Measurements from ENCODE around the gene UFSP2. TPM values are rescaled to one million over a fixed set of nuclear protein-coding genes. Genes with fewer than 3 reads are reported as not detected.
A peak's percentile ranks its signal among the peaks of the same experiment; 100 is the strongest.

UFSP2 gene
- total RNA-seq, 1 donor from 2014 or later: 27.4 TPM

GRCh38 chr4:185378264-185378663, 47.5 kb downstream of the UFSP2 start:
- DNase-seq (ENCODE audit: low spot score): no peak
- Mint-ChIP-seq H3K27ac (ENCODE audit: unreplicated experiment) (peak overlapping the region; percentile 6), H3K4me1 (ENCODE audit: unreplicated experiment) (peaks cover 19% of the 10 kb centered on the region), H3K4me3 (ENCODE audit: unreplicated experiment) (no peak overlapping the region), H3K9me3 (ENCODE audit: unreplicated experiment) (peaks cover 6% of the 10 kb centered on the region), H3K27me3 (ENCODE audit: unreplicated experiment) (no peaks in the 10 kb centered on the region), H3K36me3 (ENCODE audit: low read depth, unreplicated experiment) (peaks cover 18% of the 10 kb centered on the region)
- TF ChIP-seq, protein P1, sequence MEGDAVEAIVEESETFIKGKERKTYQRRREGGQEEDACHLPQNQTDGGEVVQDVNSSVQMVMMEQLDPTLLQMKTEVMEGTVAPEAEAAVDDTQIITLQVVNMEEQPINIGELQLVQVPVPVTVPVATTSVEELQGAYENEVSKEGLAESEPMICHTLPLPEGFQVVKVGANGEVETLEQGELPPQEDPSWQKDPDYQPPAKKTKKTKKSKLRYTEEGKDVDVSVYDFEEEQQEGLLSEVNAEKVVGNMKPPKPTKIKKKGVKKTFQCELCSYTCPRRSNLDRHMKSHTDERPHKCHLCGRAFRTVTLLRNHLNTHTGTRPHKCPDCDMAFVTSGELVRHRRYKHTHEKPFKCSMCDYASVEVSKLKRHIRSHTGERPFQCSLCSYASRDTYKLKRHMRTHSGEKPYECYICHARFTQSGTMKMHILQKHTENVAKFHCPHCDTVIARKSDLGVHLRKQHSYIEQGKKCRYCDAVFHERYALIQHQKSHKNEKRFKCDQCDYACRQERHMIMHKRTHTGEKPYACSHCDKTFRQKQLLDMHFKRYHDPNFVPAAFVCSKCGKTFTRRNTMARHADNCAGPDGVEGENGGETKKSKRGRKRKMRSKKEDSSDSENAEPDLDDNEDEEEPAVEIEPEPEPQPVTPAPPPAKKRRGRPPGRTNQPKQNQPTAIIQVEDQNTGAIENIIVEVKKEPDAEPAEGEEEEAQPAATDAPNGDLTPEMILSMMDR (IDR thresholded peaks at IDR 0.05; ENCODE audit: unreplicated experiment): no peak

- peaks cover 16% of the 10 kb centered on the region for H3K36me3 Mint-ChIP-seq (ENCODE audit: low read depth, unreplicated experiment)
- H3K27me3 Mint-ChIP-seq (ENCODE audit: unreplicated experiment): no peaks in the 10 kb centered on the region
- TF ChIP-seq, protein P1 (IDR thresholded peaks at IDR 0.05; ENCODE audit: unreplicated experiment): no peak
- peaks cover 18% of the 10 kb centered on the region for H3K4me1 Mint-ChIP-seq (ENCODE audit: unreplicated experiment)
- H3K4me3 Mint-ChIP-seq (ENCODE audit: unreplicated experiment): no peak overlapping the region
- DNase-seq (ENCODE audit: low spot score): no peak
- H3K9me3 Mint-ChIP-seq (ENCODE audit: unreplicated experiment): no peaks in the 10 kb centered on the region
- H3K27ac Mint-ChIP-seq (ENCODE audit: unreplicated experiment): peak overlapping the region; percentile 58
These were observed 51.2 kb downstream of the UFSP2 start for GRCh38 chr4:185374573-185374972.

DNA sequence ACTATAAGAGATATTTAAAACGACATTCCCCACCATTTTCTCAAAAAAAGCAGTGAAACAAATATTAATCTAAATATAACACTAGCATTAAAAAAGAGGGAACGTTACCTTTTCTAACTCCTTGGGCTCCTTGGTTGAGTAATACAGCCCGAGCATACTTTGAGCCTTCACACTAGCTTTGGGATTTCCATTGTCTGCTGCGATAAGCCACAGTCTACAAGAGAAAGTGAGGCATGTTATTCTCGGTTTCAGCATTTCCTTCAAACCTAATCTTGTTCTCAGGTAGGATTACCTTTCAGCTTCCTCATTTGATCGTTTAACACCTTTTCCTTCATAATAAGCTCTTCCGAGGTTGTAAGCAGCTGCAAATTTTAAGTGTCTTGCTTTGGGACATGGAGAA, 51.7 kb downstream of the UFSP2 start:
- DNase-seq (ENCODE audit: low spot score): no peak
- peaks cover 16% of the 10 kb centered on the region for H3K36me3 Mint-ChIP-seq (ENCODE audit: low read depth, unreplicated experiment)
- no peaks in the 10 kb centered on the region for H3K27me3 Mint-ChIP-seq (ENCODE audit: unreplicated experiment)
- H3K4me1 Mint-ChIP-seq (ENCODE audit: unreplicated experiment): peaks cover 18% of the 10 kb centered on the region
- no peaks in the 10 kb centered on the region for H3K9me3 Mint-ChIP-seq (ENCODE audit: unreplicated experiment)
- TF ChIP-seq, protein P1 (IDR thresholded peaks at IDR 0.05; ENCODE audit: unreplicated experiment): no peak
- H3K4me3 Mint-ChIP-seq (ENCODE audit: unreplicated experiment): no peak overlapping the region
- H3K27ac Mint-ChIP-seq (ENCODE audit: unreplicated experiment): no peak overlapping the region

- Mint-ChIP-seq H3K27me3 (ENCODE audit: unreplicated experiment) (no peaks in the 10 kb centered on the region), H3K4me1 (ENCODE audit: unreplicated experiment) (peaks cover 18% of the 10 kb centered on the region), H3K27ac (ENCODE audit: unreplicated experiment) (no peak overlapping the region), H3K36me3 (ENCODE audit: low read depth, unreplicated experiment) (peaks cover 14% of the 10 kb centered on the region), H3K9me3 (ENCODE audit: unreplicated experiment) (no peaks in the 10 kb centered on the region), H3K4me3 (ENCODE audit: unreplicated experiment) (no peak overlapping the region)
- no peak for DNase-seq (ENCODE audit: low spot score)
- TF ChIP-seq, protein P1 (IDR thresholded peaks at IDR 0.05; ENCODE audit: unreplicated experiment): no peak
These were observed 54.1 kb downstream of the UFSP2 start for GRCh38 chr4:185371702-185372101.

DNA sequence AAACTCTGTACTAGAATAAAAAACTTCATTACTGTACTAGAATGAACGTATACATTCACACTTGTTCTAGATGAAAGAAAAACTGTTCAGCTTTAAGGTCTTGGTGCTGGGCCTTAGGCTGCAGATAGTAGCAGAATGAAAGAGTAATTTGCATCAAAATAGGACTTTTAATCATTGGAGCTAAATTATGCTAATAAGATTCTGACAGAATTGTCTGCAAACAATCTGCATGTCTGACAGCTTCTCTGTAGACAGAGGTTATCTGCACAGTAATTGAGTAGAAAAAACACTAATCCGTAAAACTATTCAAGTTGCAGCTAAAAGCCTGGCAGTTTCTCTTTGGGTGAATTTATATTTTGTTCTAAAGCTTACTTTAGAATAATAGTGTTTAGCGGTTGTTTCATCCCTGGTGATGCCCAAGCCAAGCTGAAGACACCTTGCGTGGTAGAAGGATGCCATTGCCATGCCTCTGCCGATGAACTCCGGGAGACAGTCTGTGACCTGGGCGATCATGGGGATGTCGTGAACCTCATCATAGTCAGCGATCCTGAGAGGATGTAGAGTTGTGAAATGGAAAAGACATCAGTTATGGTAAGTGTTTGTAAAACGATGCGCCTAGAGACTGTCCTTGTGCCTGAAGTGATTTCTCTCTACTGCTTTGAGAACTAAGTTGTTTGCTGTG, 55.4 kb downstream of the UFSP2 start:
- TF ChIP-seq, protein P1 (IDR thresholded peaks at IDR 0.05; ENCODE audit: unreplicated experiment): no peak
- no peak for DNase-seq (ENCODE audit: low spot score)
- Mint-ChIP-seq H3K4me1 (ENCODE audit: unreplicated experiment) (peaks cover 18% of the 10 kb centered on the region), H3K36me3 (ENCODE audit: low read depth, unreplicated experiment) (peaks cover 14% of the 10 kb centered on the region), H3K27ac (ENCODE audit: unreplicated experiment) (no peak overlapping the region), H3K27me3 (ENCODE audit: unreplicated experiment) (no peaks in the 10 kb centered on the region), H3K4me3 (ENCODE audit: unreplicated experiment) (no peak overlapping the region), H3K9me3 (ENCODE audit: unreplicated experiment) (no peaks in the 10 kb centered on the region)

Data from endothelial cell (in vitro differentiated cells).